GM12878 (cell line): ENCODE measurements around the gene DGKB. TPM values are rescaled to one million over a fixed set of nuclear protein-coding genes. Genes with fewer than 3 reads are reported as not detected.

ENCODE experiments used
- ATAC-seq: fragments of 200-7000 bp; cut with Tn5 transposase; 3 replicates; pipeline ENCODE4 v1.9.1; 2020; ENCODE audit warnings: mild to moderate bottlenecking, moderate library complexity
- BruUV-seq: library from RNA; stranded (reverse); fragments of 400-500 nt; replicated peaks from 2 replicates; lab custom pipeline; 2021; lab: Mats Ljungman, UMichigan
- CTCF ChIA-PET: fragments of 300-600 bp; sonication (Branson Sonifier 250); formaldehyde crosslinking; extraction: SDS; loops from one replicate; lab custom pipeline; 2021; ENCODE audit warnings: inconsistent platforms; lab: Yijun Ruan, JAX
- POLR2A ChIA-PET: fragments of 350-600 bp; formaldehyde crosslinking; extraction: SDS; loops from one replicate; lab custom pipeline; 2021; ENCODE audit warnings: inconsistent platforms; lab: Charles Lee
- RAD21 ChIA-PET: fragments of 300-600 bp; sonication (Branson Sonifier 250); formaldehyde crosslinking; loops from one replicate; lab custom pipeline; 2023; ENCODE audit warnings: antibody characterized with exemption; ENCODE audit not compliant: unreplicated experiment; lab: Charles Lee
- SMC1A ChIA-PET: fragments of 300-600 bp; sonication (Branson Sonifier 250); formaldehyde crosslinking; loops from one replicate; lab custom pipeline; 2023; ENCODE audit not compliant: unreplicated experiment, uncharacterized antibody; lab: Charles Lee
- DNase-seq: peaks from one replicate; pipeline ENCODE4 v3.0.0-alpha.2; 2011; ENCODE audit warnings: low read depth, low spot score
- FAIRE-seq: peaks from 3 replicates; lab custom pipeline; 2011; peaks lifted over from hg19 to GRCh38; lab: Jason Lieb, UNC
- H2AFZ ChIP-seq: 2 replicates; pipeline ENCODE4 v1.6.0; 2011; ENCODE audit warnings: low read depth, low read length, control low read depth; ENCODE audit not compliant: control insufficient read depth
- H3K27ac ChIP-seq: 2 replicates; pipeline ENCODE4 v1.5.1; 2011; ENCODE audit warnings: control low read depth; ENCODE audit not compliant: control insufficient read depth, insufficient read depth
- H3K27me3 ChIP-seq, 2 experiments: replicated peaks in 1 of 2; 2 replicates each; pipeline versions ENCODE4 v1.6.0 to v1.6.1; 2011; ENCODE audit warnings: low read length in 1 of 2; ENCODE audit not compliant: control insufficient read depth in 2 of 2, insufficient read depth in 2 of 2
- H3K36me3 ChIP-seq, 2 experiments: 2 replicates each; pipeline ENCODE4 v1.5.1; 2011; ENCODE audit warnings: low read length in 1 of 2; ENCODE audit not compliant: control insufficient read depth in 2 of 2, insufficient read depth in 2 of 2
- H3K4me1 ChIP-seq: 2 replicates; pipeline ENCODE4 v1.6.1; 2011; ENCODE audit warnings: mild to moderate bottlenecking, low read length, moderate library complexity, mixed read lengths; ENCODE audit not compliant: control insufficient read depth, insufficient read depth
- H3K4me2 ChIP-seq: 2 replicates; pipeline ENCODE4 v1.6.0; 2011; ENCODE audit warnings: control low read depth; ENCODE audit not compliant: control insufficient read depth, insufficient read depth
- H3K4me3 ChIP-seq: fragments of 200-600 bp; sonication (generic); 2 replicates; pipeline ENCODE4 v1.5.1; 2016
- H3K79me2 ChIP-seq: 2 replicates; pipeline ENCODE4 v1.6.0; 2011; ENCODE audit warnings: low read length; ENCODE audit not compliant: control insufficient read depth, insufficient read depth
- H3K9ac ChIP-seq: 2 replicates; pipeline ENCODE4 v1.8.0; 2011; ENCODE audit warnings: low read length, control low read depth, mixed read lengths; ENCODE audit not compliant: control insufficient read depth, insufficient read depth
- H3K9me3 ChIP-seq: replicated peaks from 3 replicates; pipeline ENCODE4 v1.5.1; 2011; ENCODE audit warnings: mild to moderate bottlenecking, low read length; ENCODE audit not compliant: control insufficient read depth, insufficient read depth
- H4K20me1 ChIP-seq: 2 replicates; pipeline ENCODE4 v1.6.0; 2011; ENCODE audit not compliant: control insufficient read depth, insufficient read depth
- EZH2 ChIP-seq: IDR thresholded peaks from 2 replicates; pipeline ENCODE4 v1.6.1; 2012; ENCODE audit warnings: low read depth, mild to moderate bottlenecking, control low read depth, inconsistent platforms, low read length, borderline replicate concordance; ENCODE audit not compliant: control insufficient read depth
- MXI1 ChIP-seq: fragments of 150-350 bp; IDR thresholded peaks from 2 replicates; pipeline ENCODE4 v1.6.1; 2011; ENCODE audit warnings: low read depth, mild to moderate bottlenecking, inconsistent platforms, low read length, improper control_type of control experiment
- NFIC ChIP-seq: IDR thresholded peaks from 2 replicates; pipeline ENCODE4 v1.6.1; 2012; ENCODE audit warnings: low read depth, mild to moderate bottlenecking, inconsistent platforms, low read length, moderate library complexity
- RBBP5 ChIP-seq: fragments of 200-600 bp; sonication (generic); conservative IDR thresholded peaks from 2 replicates; pipeline ENCODE4 v1.6.1; 2016
- RUNX3 ChIP-seq: IDR thresholded peaks from 2 replicates; pipeline ENCODE4 v1.6.1; 2012; ENCODE audit warnings: low read length, inconsistent platforms
- ZNF24 ChIP-seq: fragments of 450-650 bp; IDR thresholded peaks from 2 replicates; pipeline ENCODE4 v1.6.1; 2017; ENCODE audit warnings: antibody characterized with exemption, mild to moderate bottlenecking
- WGBS: methylation state at CpG from one replicate; pipeline ENCODE4 v1.1.6; 2016; ENCODE audit warnings: low lambda C conversion rate; ENCODE audit not compliant: insufficient replicate concordance, insufficient coverage; ENCODE audit errors: missing lambda C conversion rate; 5-methylcytosine and 5-hydroxymethylcytosine counted together
- in situ Hi-C: fragments of 300-500 bp; cut with MboI; formaldehyde crosslinking; loops from 9 replicates; pipeline ENCODE4 v1.14.3; 2018; ENCODE audit warnings: mixed read lengths
- intact Hi-C: fragments of 100-400 bp; cut with micrococcal nuclease; formaldehyde crosslinking; loops from one replicate; pipeline ENCODE4 v1.14.2; 2022; ENCODE audit not compliant: unreplicated experiment
- polyA plus RNA-seq, 11 experiments: library from polyadenylated mRNA; depleted of rRNA in 4 of 11; unstranded in 6 of 11; stranded (reverse) in 5 of 11; fragments of >200 nt; fragmentation: Nextera tagmentation in 4 of 11; fragmentation: Illumina TruSeq in 1 of 11; extraction: Ambion mirVana in 4 of 11; extraction: Trizol in 1 of 11; gene quantifications; 1 replicate in 1 of 11; 2 replicates in 10 of 11; pipeline versions ENCODE4 v1.2.1 to v1.2.3, GENCODE V29; 2011 to 2016; ENCODE audit warnings: inconsistent platforms in 2 of 11, missing spikeins in 2 of 11, low read depth in 1 of 11
- total RNA-seq, 4 experiments: library from RNA; depleted of rRNA in 3 of 4; stranded (reverse); fragments of >200 nt in 3 of 4; fragmentation: Illumina TruSeq in 1 of 4; extraction: Trizol in 1 of 4; gene quantifications; 2 replicates each; pipeline versions ENCODE4 v1.2.1 to v1.2.3, GENCODE V29; 2013 to 2021
- TF ChIP-seq, protein P1 (sequence below): fragments of 450-650 bp; IDR thresholded peaks from 2 replicates; pipeline ENCODE4 v1.6.1; 2017; ENCODE audit warnings: low read depth, mild to moderate bottlenecking, moderate library complexity
- TF ChIP-seq, protein P2 (sequence below): fragments of 450-650 bp; IDR thresholded peaks from 2 replicates; pipeline ENCODE4 v1.6.1; 2017; ENCODE audit warnings: borderline replicate concordance

Gene DGKB
- total and polyA plus RNA-seq, 10 of the 15 experiments (the other 5 are each of a cell fraction or from before 2014, with no cell fraction given) = 0.02 to 0.10 (median 0.04) TPM; not detected in 6

DNA sequence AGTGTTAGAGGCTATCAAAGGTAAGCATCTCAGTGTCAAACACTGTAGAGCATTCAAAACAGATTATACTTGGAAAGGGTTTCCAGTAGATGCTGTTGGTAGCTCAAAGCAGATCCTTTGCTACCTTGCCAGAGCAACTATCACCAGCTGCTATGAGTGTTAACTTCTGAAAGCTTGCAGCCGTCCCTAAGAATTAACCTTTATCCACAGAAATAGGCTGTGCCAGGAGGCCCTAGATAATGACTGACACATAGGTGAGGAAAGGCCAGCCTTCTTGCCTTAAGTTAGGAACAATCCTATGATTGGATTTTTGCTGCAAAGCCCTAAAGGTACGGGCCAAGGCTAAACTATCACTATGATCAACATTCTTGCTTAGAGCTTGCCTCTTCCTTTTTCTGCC, 263.2 kb downstream of the DGKB start:
- Histone ChIP-seq H3K79me2 (no peaks in the 10 kb centered on the region), H3K4me2 (no peak overlapping the region)
- no TSS peak for BruUV-seq
- ChIA-PET SMC1A (no interaction called here), CTCF (interaction anchor here (1.8 kb wide), 1 partner anchor 52 kb away, joined by 9 read pairs; no protein-coding TSS in a partner anchor)
- TF ChIP-seq ZNF24 (no peak), RBBP5 (no peak), EZH2 (no peak), MXI1 (no peak), RUNX3 (no peak), NFIC (no peak)
- TF ChIP-seq, protein P1, sequence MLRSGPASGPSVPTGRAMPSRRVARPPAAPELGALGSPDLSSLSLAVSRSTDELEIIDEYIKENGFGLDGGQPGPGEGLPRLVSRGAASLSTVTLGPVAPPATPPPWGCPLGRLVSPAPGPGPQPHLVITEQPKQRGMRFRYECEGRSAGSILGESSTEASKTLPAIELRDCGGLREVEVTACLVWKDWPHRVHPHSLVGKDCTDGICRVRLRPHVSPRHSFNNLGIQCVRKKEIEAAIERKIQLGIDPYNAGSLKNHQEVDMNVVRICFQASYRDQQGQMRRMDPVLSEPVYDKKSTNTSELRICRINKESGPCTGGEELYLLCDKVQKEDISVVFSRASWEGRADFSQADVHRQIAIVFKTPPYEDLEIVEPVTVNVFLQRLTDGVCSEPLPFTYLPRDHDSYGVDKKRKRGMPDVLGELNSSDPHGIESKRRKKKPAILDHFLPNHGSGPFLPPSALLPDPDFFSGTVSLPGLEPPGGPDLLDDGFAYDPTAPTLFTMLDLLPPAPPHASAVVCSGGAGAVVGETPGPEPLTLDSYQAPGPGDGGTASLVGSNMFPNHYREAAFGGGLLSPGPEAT = no peak
- TF ChIP-seq, protein P2, sequence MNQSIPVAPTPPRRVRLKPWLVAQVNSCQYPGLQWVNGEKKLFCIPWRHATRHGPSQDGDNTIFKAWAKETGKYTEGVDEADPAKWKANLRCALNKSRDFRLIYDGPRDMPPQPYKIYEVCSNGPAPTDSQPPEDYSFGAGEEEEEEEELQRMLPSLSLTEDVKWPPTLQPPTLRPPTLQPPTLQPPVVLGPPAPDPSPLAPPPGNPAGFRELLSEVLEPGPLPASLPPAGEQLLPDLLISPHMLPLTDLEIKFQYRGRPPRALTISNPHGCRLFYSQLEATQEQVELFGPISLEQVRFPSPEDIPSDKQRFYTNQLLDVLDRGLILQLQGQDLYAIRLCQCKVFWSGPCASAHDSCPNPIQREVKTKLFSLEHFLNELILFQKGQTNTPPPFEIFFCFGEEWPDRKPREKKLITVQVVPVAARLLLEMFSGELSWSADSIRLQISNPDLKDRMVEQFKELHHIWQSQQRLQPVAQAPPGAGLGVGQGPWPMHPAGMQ = no peak
- TF ChIP-seq, all 136 proteins: peak for 0
- 5% methylated on average over 2 of the region's 2 CpGs for WGBS
- no peak overlapping the region for H3K4me3 ChIP-seq
- FAIRE-seq = no peak
- no peak for DNase-seq
- no peak overlapping the region for H2AFZ ChIP-seq
- in situ Hi-C loops (no loop called here), intact Hi-C loops (no loop called here)
- H3K27me3 ChIP-seq = no peaks in the 10 kb centered on the region
- H3K4me1 ChIP-seq = no peaks in the 10 kb centered on the region
- no peak overlapping the region for H3K9ac ChIP-seq
- ChIA-PET POLR2A (no interaction called here), RAD21 (no interaction called here)
- no peak overlapping the region for H3K27ac ChIP-seq
- no peaks in the 10 kb centered on the region for H3K9me3 ChIP-seq
- no peaks in the 10 kb centered on the region for H4K20me1 ChIP-seq
- H3K36me3 ChIP-seq = no peaks in the 10 kb centered on the region
- no peak for ATAC-seq
